Fibroblast of skin of left biceps (primary cell): ENCODE measurements around the gene CPPED1.

Source experiments
- DNase-seq, 2 experiments: peaks; one replicate each; pipeline ENCODE4 v3.0.0-alpha.2; 2013; ENCODE audit warnings: low read depth in 2 of 2

Gene CPPED1

DNA sequence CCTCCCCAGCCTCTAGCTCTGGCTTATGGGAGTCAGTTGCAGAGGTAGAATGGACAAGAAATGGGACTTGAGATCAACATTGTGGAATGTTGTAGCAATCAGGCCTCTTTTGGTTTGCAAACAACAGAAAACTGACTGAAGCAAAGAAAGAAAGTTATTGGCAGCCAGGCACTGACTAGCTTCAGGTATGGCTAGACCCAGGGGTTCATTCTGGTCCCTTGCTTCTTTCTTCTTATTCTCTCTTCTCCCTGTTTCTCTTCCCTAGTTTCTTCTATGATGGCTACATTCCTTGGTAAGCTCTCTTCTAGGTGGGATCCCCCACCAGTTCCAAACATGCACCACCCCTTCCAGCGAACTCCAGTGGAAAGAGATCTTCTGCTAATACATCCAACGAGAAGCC is 154.3 kb downstream of the CPPED1 start:
- DNase-seq: no peak

DNA sequence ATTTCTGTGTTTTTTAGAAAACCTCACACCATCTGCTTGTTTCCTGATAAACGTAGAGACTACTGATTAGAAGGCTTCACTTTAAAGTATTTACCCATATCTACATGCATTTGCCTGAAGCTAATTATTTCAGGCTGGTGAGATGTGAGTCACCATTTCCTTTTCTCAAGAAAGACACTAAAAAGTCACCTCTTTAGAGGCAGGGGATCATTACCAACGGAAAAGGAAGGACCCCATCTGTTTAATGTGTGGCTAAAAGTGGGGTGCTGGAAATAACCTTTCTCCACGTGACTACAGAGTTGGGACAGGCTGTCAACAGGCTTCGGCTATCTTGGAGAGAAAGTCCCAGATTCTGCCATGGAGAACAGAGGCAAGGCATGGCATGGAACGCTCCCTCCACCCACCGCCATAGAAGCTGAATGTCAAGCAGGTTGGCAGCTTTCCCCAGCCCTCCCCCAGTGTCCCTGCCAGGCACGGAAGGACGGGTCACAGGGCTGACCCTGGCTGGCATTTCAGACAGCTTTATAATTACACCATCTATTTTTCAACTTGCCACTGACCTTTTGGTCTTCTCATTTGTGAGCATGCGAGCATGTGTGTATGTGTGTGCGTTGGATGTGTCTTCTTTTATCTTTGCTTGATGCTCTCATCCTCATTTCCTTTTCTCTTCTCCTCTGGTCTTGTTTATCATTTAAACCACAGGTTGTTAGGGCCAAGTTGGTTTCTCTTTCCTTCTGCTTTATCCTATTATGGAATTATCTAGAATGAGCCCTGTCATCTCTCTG is 157.0 kb downstream of the CPPED1 start:
- DNase-seq: no peak

DNA sequence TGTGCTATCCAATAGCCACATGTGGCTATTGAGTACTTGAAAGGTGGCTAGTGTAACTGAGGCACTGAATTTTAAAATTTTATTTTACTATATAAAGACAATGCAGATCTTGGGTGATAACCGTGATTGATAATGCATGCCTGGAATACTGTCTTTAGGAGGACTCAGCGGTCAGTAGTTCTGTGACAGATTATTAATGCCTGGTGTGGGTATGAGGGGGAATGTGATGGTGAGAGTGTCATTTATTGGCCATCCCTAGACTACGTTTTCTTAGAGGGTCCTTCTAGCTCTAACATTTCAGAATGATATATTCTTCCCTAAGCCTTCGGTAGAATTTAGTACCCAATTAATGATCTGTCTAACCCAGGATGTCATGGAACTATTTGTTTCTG is 157.6 kb downstream of the CPPED1 start:
- DNase-seq: no peak

DNA sequence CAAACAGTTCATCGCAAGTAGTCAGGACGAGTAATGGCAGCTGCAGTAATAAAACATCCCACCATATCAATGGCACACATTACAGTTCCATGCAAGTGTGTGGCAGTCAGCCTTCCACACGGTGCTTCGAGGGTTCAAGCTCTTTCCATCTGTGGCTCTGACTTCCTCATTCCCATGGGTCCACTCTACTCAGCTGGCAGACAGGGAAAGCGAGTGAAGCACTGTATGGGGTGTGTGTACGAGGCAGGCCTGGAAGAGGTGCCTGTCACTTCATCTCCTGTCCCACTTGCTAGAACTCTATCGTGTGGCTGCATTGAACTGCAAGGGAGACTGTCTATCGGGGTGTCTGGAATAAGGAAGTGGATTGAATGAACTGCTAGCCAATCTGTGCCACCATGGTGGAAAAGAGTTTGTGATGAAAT is 160.6 kb downstream of the CPPED1 start:
- DNase-seq: no peak

DNA sequence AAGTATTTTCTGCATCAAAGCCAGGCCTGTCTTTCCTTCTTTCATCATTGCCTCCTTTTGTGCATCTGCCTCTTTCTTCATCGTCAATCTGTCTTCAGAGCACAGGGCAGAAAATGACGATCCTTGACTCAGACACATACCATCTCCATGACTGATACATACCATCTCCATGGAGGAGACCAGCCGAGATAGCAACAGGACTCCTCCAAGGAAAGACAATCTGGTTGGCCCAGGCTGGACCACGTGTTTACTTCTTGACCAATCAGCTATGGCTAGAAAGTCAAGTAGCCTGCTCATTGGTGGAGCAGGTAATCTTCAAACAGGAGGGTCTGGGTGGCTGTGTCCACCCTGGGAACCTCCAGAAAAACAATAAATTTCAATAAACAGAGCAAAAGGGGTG is 164.6 kb downstream of the CPPED1 start:
- no peak for DNase-seq

DNA sequence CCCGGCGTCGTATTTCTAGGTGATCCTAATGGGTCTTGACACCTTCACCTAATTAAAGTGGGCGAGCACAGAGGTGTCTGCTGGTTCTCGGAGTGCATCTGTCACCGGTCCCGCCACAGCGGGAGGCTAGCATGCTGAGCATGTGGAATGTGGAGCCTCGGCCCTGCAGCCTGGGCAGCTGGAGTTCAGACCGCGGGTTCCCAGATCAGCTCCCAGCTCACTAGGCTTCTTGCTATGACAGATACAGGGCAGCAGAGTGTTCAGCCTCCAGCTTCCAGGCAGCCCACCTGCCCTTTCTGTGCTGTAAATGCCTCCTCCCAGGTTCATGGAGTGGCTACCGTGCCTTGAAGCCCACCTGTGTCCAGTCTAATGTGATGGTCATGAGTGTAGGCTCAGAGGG is 166.7 kb downstream of the CPPED1 start:
- DNase-seq: no peak

DNA sequence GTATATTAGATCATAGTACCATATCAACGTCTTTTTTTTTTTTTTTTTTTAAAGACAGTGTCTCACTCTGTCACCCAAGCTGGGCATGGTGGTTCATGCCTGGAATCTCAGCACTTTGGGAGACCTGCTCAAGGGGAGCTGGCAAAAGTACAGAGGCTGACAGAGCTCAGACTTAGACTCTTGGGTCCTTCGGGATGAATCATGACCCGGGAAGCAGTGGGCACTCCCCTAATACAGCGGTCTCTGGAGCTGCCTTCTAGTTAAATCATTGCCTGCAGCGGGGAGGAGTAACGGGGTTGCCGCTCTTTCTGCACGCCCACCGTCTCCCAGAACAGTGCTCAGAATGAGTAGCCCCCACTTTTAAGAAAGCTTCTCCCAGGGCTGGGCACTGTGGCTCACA is 174.4 kb downstream of the CPPED1 start:
- no peak for DNase-seq

DNA sequence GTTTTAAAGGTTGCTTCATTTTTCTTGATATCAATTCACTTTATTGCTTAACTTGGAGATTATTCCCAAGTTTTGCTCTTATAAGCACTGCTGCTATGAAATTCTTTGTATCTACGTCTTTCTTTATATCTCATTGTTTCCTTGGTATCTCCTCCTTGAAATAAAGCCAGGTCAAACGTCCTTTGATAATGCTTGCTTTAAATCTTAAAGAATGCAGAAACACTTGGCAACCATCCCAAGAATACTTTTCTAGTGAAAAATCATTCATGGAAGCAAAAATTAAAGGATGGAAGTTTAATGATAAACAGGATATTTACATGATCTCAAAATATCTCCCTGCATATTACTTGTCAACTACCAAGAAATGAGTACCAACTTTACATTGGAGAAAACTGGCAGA is 175.2 kb downstream of the CPPED1 start:
- DNase-seq: no peak

DNA sequence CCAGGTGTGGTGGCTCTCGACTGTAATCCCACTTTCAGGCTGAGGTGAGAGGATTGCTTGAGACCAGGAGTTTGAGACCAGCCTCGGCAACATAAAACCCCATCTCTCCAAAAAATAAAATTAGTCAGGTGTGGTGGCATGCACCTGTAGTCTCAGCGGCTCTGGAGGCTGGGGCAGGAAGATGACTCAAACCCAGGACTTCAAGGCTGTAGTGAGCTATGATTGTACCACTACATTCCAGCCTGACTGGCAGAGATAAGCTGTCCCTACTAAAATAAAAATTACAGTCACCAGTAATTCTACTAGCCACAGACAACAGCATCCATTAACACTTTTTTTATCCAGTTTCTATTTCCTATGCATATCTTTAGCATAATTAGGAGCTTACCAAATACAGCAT is 176.3 kb downstream of the CPPED1 start:
- no peak for DNase-seq

DNA sequence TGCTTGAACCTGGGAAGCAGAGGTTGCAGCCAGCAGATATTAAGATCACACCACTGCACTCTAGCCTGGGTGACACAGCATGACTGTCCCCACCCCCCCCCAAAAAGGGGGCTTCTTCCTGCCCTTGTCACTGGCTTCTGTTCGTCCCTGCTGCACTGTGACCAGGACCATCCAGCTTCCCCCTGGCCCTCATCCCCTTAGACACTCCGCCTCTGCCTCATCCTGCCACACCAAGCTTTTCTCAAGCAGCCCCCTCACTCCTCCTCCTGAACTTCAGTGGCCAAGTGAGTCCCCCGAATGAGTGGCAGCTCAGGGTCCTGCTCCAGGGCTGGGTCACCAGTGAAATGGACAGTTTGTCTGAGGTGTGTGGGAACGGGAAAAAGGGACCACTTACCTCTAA is 177.3 kb downstream of the CPPED1 start:
- DNase-seq: no peak

DNA sequence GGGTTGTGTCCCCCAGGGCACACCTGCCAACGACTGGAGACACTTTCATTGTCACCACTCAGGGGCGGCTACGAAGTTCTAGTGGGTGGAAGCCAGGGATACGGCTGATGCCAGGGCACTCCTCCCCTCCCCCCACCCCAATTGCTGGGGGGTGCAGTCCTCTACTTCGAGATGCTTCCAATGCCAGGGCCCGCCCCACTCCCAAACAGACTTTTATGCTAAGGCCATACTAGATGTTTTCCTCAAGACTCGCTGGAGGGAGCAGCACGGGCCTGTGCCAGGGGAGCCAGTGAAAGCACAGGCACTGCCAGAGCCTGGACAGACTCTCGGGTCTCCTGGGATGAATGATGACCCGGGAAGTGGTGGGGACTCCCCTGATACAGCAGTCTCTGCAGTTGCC is 178.0 kb downstream of the CPPED1 start:
- DNase-seq: no peak

DNA sequence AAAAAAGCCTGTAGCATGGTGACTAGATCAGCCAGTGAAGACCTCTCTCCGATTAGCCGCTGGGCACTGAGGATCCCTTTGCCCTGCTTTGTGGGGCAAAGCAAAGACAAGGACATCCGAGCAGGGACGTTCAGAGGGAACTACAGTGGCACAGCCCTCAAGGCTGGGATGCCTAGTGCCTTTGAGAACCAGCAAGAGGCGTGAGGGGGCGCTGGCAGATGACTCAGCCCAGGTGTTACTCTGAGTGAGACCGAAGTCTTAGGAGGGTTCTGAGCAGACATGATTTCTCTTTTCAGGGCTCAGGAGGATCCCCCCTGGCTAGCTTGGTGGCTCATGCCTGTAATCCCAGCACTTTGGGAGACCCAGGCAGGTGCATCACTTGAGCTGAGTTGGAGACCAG is 178.6 kb downstream of the CPPED1 start:
- no peak for DNase-seq

DNA sequence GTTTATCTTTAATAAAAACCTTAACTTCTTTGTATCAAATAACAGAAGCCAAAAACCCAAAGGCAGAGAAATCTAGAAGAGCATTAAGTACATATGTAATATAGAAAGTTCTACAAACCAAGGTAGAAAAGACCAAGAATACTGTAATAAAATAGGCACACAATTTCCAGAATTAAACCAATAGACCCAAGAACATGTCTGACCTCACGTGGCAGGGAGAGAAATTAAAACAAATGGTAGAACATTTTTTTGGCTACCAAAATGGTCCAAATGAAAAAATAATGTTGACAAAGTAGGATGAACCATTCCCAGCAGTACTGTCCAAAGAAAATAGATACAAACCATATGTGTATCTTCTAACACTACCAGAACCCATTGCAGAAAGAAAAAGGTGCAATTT is 183.5 kb downstream of the CPPED1 start:
- no peak for DNase-seq

DNA sequence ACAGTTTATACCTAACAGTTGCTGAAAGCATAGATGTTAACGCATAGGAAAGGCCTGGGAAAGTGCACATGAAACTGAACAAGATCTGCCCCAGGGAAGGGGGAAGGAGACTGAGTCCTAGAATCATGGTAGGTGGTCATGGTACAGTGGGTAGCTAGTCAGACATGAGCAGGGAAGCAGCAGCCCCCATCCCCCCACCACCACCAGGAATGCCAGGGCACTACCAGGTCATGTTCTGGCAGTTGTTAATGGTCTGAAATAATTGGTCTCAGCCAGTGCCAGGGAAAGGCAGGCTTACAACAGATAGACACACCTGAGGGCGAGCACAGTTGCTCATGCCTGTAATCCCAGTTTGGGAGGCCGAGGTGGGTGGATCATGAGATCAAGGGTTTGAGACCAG is 185.2 kb downstream of the CPPED1 start:
- no peak for DNase-seq

DNA sequence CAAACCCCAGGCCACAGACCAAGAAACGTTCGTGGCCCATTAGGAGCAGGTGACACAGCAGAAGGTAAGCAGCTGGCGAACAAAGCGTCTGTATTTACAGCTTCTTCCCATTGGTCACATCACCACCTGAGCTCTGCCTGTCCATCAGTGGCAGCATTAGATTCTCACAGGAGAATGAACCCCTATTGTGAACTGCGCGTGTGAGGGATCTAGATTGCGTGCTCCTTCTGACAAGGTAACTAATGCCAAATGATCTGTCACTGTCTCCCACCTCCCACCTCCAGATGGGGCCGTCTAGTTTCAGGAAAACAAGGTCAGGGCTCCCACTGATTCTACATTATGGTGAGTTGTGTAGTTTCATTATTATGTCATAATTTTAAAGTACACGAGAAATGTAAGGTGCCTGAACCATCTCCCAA is 186.3 kb downstream of the CPPED1 start:
- no peak for DNase-seq

DNA sequence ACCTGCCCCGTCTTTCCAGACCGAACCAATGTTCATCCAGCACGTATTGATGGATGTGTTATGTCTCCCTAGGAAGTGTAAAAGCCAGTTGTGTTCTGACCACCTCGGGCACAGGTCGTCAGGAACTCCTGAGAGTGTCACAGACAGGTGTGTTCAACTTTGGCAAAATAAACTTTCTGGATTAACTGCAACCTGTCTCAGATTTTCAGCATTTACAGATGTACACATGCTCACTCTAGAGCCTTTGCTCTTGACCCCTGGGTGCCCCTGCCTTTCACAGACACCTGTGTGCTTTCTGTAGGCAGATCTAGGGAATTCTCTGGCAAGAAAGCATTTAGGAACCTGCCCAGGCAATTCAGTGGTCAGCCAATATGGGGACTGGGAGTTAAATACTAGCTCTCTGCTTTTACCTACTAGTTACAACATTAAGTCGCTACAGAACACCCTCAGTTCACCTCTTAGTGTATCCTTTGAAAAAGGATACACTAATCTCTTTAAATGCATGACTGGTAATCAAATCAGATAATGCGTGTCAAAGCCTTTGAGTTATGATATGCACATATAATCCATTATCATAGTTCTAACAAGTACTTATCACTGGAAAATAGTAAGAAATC is 188.9 kb downstream of the CPPED1 start:
- DNase-seq: no peak

DNA sequence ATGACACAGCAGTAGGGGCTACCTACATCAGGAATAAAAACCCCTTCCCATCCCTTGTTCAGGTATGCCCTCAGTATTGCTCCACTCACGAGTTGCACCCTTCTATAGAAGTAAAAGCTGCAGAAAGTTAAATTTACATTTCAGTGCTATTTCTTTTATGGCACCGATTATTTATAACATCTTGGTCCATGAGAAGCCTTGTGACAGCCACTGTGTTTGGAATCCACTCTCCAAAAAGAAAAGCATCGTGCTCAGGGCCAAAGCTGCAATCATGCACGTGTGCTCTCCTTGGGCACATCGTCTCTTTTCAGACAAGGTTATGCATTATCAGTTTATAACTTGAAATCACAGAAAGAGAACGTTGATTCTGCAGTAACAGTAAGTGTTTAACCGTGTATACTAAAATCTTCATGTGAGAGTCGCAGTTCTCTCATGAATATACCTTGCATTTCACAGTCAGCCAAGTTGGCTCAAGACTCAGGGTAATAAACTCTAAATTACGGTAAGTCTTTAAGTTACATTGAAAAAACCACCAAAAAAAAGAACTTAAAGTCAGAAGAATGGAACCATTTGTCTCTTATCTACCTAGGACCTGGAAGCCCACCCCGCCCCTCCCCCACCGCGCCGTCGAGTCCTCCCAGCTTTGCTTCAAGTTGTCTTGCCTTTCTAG is 189.6 kb downstream of the CPPED1 start:
- no peak for DNase-seq

DNA sequence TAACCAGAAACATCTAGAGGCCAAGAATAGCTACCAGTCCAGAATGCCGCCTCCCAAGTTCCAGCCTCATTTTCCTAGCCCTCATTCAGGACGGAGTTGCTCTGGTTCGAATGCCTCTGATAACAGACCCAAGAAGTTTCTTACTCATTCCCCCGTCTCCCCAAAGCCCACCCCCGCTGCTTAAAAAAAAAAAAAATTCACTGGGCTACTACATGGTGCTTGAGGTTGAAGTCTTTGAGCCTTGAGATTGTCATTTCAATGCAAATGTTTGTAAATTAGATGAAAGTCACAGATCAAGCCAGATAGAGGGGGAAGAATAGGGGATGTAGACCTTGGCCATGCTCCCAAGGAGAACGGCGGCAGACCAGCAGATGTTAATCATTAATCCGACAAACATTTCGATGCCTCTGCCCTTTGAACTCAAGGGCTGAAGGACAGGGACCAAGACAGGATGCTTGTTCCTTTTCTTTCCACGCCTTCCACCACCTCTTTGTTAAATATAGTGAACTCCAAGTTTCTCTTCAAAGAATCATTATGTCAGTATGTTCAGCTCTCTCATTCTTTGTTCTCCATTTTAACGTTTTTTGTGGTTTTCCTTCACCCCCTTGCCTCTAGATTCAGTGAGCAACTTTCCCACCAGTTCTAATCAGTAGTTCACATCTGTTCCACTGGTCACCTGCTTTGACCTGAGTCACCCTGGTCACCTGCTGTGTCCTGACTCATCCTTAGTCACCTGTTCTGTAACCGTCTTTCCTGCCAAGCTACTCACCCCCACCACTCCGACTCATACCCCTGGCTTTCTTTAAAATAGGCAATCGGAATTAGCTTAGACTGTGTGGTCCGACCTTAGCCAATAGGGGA is 190.3 kb downstream of the CPPED1 start:
- DNase-seq: no peak

DNA sequence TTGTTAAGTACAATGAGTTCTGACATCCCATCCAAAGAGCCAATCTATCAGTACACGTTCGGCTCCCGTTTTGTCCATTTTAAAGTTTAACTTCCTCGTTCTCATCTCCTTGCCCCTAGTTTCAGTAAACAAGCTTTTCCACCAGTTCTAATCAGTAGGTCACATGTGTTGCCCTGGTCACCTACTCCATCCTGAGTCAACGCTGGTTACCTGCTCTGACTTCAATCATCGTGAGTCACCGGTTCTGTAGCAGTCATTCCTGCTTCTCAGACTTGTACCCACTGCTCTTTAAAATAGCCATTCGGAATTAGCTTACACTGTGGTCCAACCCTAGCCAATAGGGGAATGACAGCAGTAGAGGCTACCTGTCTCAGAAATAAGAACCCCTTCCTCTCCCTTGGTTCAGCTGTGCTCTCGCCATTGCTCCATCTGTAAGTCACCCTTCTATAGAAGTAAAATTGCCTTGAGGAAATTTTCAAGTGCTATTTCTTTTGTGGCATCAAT is 191.0 kb downstream of the CPPED1 start:
- no peak for DNase-seq

DNA sequence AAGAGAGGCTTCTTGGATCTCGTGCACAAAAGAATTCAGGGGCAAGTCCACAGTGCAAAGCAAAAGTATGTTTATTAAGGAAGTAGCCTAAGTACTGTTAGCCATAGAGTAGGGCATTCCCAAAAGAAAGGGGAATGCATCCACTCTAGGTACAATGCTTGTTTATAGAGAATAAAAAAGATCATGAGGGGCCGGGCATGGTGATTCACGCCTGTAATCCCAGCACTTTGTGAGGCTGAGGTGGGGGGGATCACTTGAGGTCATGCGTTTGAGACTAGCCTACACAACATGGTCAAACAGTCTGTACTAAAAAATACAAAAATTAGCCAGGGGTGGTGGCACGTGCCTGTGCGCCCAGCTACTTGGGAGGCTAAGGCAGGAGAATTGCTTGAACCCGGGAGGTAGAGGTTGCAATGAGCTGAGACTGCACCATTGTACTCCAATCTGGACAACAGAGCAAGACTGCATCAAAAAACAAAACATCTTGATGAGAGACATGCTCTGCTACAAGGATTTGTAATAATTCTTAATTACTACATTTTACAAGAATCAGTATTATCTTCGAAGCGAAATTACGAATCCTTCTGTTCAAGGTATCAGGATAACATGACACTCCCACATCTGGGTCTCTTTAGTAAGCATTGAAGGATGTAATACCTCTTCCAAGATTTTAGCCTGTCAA is 191.6 kb downstream of the CPPED1 start:
- no peak for DNase-seq

DNA sequence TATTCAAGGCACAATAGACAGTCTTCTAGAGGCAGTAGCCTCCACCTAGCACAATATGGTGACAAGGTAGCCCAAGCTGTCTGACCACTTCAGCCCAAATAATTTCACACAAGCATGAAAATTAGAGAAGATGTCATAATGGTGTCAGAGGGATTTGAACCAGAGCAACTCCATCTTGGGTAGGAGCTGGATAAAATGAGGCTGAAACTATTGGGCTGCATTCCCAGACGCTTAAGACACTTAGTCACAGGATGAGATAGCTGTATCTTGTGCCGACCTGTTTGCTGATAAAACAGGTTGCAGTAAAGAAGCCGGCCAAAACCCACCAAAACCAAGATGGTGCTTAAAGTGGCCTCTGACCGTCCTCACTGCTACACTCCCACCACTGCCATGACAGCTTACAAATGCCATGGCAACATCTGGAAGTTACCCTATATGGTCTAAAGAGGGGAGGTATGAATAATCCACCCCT is 192.6 kb downstream of the CPPED1 start:
- no peak for DNase-seq
